Transverse colon (tissue), 4 donors: ENCODE data around the gene BRPF3.

ENCODE experiments used
- CTCF ChIP-seq, 5 experiments: fragments of 200-600 bp in 3 of 5; fragments of 450-650 bp in 2 of 5; sonication (generic) in 3 of 5; IDR thresholded peaks; 1 replicate in 2 of 5; 2 replicates in 3 of 5; pipeline ENCODE4 v1.5.1; 2016 to 2017; ENCODE audit warnings: antibody characterized with exemption in 5 of 5, inconsistent platforms in 3 of 5, mild to moderate bottlenecking in 2 of 5, moderate library complexity in 1 of 5
- POLR2A ChIP-seq: fragments of 450-650 bp; IDR thresholded peaks from one replicate; pipeline ENCODE4 v1.6.1; 2016; ENCODE audit warnings: antibody characterized with exemption, mild to moderate bottlenecking, moderate library complexity
- POLR2AphosphoS5 ChIP-seq, 3 donors: sonication (generic); formaldehyde crosslinking; IDR thresholded peaks; one replicate each; pipeline ENCODE4 v1.6.1; 2016; ENCODE audit warnings: antibody characterized with exemption in 3 of 3

GRCh38 chr6:36216559-36216958 lies 20.0 kb downstream of the BRPF3 start:
- TF ChIP-seq POLR2A (no peak), POLR2AphosphoS5 (IDR thresholded peaks at IDR 0.05) (peak in 1 of 3 donors; percentile 20), CTCF (IDR thresholded peaks at IDR 0.05) (no peak)
